Keratinocyte (primary cell): Measurements from ENCODE around the gene FBXO40.

Source experiments
- CTCF ChIP-seq, 3 experiments: IDR thresholded peaks in 1 of 3; conservative IDR thresholded peaks in 1 of 3; optimal IDR thresholded peaks in 1 of 3; 2 replicates in 2 of 3; 3 replicates in 1 of 3; pipeline versions ENCODE3 to v1.5.1; 2011; ENCODE audit warnings: low read length in 3 of 3, mild to moderate bottlenecking in 3 of 3, moderate library complexity in 2 of 3, control low read depth in 1 of 3, inconsistent platforms in 1 of 3; ENCODE audit not compliant: insufficient read depth in 2 of 3; ENCODE audit errors: extremely low read depth in 1 of 3
- EZH2 ChIP-seq: IDR thresholded peaks from one replicate; pipeline ENCODE4 v1.6.1; 2012; ENCODE audit warnings: inconsistent platforms, mild to moderate bottlenecking, low read length, moderate library complexity

GRCh38 chr3:121629601-121630000 is 36.4 kb downstream of the FBXO40 start:
- no peak for TF ChIP-seq CTCF (optimal IDR thresholded peaks at IDR 0.05 in 1 of 3, IDR thresholded peaks at IDR 0.05 in 1 of 3, conservative IDR thresholded peaks at IDR 0.05 in 1 of 3; ENCODE audit: extremely low read depth in 1 of 3, insufficient read depth in 2 of 3, low read length in 3 of 3)
- no peak for TF ChIP-seq EZH2
